Activated CD4-positive, alpha-beta T cell treated with anti-CD3 and anti-CD28 coated beads, Interleukin-2, amount 50 U/mL, for 24 hours (primary cell): ENCODE measurements around the gene CHMP3.
"Not testable (repeated sequence)": the region's sequence is repeated elsewhere in the genome, so short reads cannot be mapped to it uniquely, and the experiment has no call there.

Source experiments
- DNase-seq, 2 donors: peaks; one replicate each; pipeline ENCODE4 v3.0.0-alpha.2; 2020; ENCODE audit warnings: low read depth in 1 of 2, low spot score in 1 of 2

CHMP3 gene

GRCh38 chr2:86512034-86512433 lies 51.2 kb downstream of the CHMP3 start:
- DNase-seq = no peak

- no peak for DNase-seq
Measured at GRCh38 chr2:86510436-86510933, 52.8 kb downstream of the CHMP3 start.

DNA sequence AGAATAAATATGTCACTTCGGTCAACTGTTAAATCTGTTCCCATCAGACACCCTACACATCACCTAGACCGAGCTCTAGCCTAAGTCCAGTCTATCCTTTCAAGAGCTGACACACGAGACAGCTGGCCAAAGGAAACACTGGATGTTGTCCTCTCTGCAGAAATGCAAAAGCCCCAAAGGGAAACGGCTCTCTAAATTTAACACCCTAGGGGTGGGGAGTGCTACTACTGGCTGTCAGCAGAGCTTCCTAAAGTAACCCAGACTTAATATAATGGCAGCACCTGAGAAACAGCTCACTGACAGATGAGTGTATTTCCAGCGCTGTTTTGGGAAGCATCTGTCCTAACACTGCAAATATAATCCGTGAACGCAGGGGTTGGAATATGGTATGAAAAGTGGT lies 55.6 kb downstream of the CHMP3 start:
- DNase-seq = no peak

DNA sequence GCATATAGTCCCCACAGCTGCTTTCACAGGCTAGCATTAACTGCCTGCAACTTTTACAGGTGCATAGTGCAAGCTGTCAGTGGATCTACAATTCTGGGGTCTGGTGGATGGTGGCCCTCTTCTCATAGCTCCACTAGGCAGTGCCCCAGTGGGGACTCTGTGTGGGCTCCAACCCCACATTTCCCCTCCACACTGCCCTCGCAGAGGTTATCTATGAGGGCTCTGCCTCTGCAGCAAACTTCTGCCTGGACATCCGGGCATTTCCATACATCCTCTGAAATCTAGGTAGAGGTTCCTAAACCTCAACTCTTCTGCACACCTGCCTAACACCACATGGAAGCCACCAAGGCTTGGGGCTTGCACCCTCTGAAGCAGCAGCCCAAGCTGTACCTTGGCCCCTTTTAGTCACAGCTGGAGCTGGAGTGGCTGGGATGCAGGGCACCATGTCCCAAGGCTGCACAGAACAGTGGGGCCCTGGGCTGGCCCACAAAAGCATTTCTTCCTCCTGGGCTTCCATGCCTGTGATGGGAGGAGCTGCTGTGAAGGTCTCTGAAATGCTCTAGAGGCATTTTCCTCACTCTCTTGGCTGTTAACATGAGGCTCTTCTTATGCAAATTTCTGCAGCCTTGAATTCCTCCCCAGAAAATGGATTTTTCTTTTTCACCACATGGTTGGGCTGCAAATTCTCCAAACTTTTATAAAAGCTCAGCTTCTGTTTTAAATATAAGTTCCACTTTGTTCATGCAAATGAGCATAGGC lies 62.7 kb downstream of the CHMP3 start:
- DNase-seq = no peak

DNA sequence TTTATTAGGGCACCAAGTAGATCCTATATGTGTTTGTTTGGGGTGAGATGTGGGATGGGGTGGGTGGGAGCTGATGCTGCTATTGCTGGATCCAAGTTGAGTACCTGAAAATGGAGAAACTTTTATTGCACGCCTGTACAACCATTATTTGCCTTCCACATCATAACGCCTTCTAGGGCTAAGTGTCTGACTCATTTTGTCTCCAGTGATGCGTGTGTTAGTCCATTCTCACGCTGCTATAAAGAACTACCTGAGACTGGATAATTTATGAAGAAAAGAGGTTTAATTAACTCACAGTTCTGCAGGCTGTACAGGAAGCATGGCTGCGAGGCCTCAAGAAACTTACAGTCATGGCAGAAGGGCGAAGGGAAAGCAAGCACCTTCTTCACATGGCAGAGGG lies 63.9 kb downstream of the CHMP3 start:
- DNase-seq = no peak

DNA sequence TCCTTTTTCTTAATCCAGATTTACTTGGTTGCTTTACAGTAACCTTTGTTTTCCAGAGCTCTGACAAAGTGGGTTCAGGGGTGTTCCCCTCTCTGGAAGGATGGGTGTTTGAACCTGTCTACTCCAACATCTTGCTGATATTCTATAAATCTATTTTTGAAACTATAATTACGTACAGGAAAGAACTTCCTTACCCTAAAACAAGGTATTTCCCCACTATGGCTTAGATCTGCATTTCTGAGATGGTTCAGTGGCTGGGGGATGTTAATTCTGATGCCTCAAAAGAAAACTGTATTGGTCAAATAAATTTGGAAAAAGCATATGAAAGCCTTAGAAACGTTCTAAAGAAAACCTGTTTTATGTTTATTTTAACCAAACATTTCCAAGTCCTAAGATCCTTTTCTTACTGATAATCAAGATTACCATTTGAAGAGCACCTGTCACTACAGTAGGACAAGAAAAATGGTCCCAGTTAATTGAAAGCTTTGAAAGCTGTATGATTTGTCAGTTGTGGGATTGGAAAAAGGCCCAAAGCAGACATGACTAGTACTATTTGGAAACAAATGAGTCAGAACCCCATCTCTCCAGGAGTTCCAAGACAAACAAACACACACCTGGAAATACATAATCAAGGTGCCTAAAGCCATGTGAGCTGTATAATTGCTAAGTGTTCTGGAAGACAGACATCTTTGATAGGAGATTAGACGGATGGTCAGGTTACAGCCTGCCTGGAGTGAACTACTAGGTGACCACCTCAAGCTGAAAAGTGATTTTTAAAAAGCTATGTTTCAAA lies 64.6 kb downstream of the CHMP3 start:
- DNase-seq = no peak

GRCh38 chr2:86496391-86496790 lies 66.9 kb downstream of the CHMP3 start:
- not testable (repeated sequence) for DNase-seq

DNA sequence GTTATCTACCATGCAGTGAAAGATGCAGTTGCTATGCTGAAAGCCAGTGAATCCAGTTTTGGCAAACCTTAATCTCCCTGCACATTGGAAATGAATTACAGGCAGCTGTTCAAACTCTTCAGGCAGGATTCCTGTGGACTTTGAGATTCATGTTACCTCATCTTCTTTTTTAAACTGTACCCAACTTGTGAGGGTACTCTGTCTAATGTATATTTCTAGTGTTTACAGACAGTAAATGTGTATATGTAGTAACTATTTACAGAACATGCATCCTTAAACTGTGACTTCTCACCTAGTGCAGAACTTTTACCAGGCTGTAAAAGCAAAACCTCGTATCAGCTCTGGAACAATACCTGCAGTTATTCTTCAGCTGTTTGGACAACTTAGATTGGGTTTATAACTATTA lies 71.2 kb downstream of the CHMP3 start:
- no peak for DNase-seq

DNA sequence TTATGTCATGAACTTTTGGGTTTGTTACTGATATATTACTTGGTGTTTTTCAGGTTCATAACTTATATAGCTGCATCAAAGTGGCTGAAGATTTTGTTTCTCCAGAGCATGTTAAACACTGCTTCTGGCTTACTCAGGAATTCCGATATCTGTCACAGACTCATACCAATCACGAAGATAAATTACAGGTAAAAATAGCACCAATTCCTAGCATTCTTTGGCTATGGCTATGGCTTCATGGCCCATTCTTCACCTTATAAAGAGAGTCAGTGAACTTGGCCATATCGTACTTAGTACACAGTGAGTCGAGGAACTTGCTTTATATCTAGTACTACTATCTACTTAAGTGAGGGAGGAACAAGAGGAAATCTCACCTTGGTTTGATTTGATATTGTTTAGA lies 72.2 kb downstream of the CHMP3 start:
- no peak for DNase-seq

DNA sequence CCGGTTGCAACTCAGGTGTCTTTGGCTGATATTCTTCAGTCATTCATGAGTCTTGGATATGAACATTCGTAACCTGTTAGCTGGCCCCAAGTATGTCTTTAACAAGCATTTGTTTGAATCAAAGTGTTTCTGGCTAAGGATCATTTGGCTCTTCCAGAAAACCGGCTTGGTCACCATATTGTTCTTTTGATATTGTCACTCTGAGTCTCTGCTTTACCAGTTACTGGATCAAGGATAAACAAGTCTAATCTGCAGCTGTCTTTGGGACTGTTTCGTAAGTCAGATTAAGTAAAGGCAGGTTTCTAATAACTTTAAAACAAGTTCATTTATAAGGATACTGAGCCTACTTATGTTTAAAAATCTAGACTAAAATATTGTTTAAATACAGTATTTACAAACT lies 73.0 kb downstream of the CHMP3 start:
- no peak for DNase-seq

GRCh38 chr2:86489542-86489941 lies 73.7 kb downstream of the CHMP3 start:
- DNase-seq = no peak

DNA sequence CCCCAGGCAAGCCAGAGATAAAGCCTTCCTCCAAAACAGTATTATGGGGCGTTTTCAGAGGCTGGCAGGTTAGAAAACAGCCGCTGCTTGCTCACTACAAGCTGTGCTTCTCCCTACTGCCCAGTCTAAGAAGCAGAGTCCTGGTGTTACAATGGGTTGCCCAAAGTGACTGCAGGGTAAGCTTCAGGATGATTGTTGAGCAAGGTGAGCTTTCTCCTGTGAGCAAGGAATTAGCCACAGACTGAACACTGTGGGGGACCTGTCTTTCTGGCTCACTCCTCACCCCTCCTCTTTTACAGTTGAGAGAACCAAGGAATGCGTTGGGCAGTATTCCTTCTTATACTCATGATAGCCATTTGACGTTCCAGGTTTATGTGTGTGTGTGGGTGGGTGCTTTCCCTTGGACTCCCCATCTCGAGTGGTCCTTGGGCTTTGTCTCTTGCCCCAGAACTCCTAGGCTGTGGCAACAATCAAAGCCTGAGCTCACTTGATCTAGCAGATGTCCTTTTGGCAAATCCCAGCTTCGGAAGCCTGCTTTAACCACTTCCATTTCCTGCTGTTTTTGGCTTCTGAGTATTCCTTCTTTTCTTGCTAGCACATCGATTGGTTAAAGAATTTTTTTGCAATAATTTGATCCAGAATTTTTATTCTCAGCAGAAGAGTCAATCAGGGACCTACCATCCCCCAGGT lies 74.5 kb downstream of the CHMP3 start:
- no peak for DNase-seq

- DNase-seq = no peak
Measured at GRCh38 chr2:86487062-86487461, 76.2 kb downstream of the CHMP3 start.

DNA sequence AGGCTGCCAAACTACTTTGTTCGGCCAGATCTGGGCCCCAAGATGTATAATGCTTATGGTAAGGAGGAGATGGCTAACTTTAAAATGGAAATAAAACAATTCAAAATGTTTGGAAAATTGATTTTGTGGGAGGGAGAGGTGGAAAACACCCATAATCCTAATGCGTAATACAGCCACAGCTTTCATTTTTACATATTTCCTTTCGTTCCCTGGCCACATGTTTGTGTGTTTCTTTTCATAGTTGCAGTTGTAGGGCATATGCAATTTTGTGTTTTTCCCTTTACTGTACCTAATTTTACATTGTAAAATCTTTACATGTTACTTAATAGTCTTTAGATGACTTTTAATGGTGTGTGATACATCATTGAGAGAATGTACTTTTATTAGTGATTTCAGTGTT lies 77.4 kb downstream of the CHMP3 start:
- no peak for DNase-seq

DNA sequence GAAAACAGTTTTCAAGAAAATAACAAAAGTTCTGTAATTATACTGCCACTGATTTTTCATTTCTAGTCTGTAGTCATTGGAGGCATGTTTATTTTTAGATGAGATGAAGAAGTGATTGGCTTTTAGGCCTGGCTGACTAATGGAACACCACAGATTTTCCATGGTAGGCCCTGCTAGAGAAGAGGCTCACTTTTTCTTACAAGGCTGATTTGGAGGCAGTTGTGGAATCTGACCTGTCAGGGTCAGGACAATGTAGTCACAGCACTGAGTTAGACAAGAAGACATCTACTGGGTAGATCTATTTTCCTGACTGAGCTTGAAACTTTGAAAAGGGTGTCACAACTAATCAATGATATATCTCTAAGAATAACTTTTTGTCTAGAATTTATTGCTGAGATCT lies 78.1 kb downstream of the CHMP3 start:
- peak in 1 of 2 donors; percentile 7 for DNase-seq

GRCh38 chr2:86484385-86484784 lies 78.9 kb downstream of the CHMP3 start:
- no peak for DNase-seq

DNA sequence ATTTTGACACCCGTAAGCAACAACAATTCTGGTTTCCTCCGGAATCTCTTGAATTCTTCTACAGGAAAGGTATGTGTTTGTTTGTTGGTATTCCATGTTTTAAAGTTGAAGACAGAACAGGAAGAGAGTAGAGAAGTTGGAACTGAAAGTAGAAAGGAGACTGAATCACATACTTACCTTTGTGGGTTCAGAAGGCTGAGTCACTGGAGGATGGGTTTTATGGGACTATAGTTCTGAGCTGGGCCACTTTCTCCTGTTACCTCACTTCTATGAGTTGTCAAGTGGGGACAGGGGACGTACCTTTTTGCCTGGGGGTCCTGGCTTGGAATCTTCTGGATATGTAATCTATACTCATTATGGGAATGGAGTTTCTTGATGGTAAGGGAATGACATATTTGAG lies 81.2 kb downstream of the CHMP3 start:
- DNase-seq = peak in 1 of 2 donors; percentile 13

- DNase-seq = no peak
Measured at GRCh38 chr2:86480105-86480504, 83.1 kb downstream of the CHMP3 start.

- no peak for DNase-seq
Measured at GRCh38 chr2:86477349-86477748, 85.9 kb downstream of the CHMP3 start.

- DNase-seq = no peak
Measured at GRCh38 chr2:86476918-86477317, 86.3 kb downstream of the CHMP3 start.

- no peak for DNase-seq
Measured at GRCh38 chr2:86476092-86476491, 87.2 kb downstream of the CHMP3 start.

GRCh38 chr2:86471637-86472036 lies 91.6 kb downstream of the CHMP3 start:
- no peak for DNase-seq
